GM10266 (cell line): ENCODE measurements around the gene SELENOM.
A peak's percentile ranks its signal among the peaks of the same experiment; 100 is the strongest.

Experiments
- DNase-seq: peaks from one replicate; pipeline ENCODE4 v3.0.0; 2012; ENCODE audit errors: extremely low spot score
- TF ChIP-seq, protein P1 (sequence below): IDR thresholded peaks from 2 replicates; pipeline ENCODE4 v1.5.1; 2012; ENCODE audit warnings: mild to moderate bottlenecking, low read depth; ENCODE audit not compliant: control insufficient read depth, insufficient read depth; ENCODE audit errors: missing control alignments

The SELENOM gene

DNA sequence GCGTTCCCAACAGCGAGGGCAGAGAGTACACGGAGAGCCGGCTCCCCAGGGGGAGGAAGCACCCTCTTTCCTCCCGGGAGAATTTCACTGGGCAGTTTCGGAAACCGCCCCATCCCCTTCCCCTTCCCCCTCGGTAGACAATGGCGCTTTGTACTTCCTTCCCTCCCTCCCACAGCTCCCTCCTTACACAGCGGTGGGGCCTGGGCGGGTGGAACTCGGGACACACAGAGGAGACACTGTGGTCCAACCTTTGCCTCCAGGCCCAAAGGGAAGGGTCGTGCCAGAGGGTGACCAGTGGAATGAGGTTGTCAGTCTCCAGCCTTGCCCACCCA is 21.9 kb downstream of the SELENOM start:
- DNase-seq, result no peak
- TF ChIP-seq, protein P1, sequence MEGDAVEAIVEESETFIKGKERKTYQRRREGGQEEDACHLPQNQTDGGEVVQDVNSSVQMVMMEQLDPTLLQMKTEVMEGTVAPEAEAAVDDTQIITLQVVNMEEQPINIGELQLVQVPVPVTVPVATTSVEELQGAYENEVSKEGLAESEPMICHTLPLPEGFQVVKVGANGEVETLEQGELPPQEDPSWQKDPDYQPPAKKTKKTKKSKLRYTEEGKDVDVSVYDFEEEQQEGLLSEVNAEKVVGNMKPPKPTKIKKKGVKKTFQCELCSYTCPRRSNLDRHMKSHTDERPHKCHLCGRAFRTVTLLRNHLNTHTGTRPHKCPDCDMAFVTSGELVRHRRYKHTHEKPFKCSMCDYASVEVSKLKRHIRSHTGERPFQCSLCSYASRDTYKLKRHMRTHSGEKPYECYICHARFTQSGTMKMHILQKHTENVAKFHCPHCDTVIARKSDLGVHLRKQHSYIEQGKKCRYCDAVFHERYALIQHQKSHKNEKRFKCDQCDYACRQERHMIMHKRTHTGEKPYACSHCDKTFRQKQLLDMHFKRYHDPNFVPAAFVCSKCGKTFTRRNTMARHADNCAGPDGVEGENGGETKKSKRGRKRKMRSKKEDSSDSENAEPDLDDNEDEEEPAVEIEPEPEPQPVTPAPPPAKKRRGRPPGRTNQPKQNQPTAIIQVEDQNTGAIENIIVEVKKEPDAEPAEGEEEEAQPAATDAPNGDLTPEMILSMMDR, result no peak

DNA sequence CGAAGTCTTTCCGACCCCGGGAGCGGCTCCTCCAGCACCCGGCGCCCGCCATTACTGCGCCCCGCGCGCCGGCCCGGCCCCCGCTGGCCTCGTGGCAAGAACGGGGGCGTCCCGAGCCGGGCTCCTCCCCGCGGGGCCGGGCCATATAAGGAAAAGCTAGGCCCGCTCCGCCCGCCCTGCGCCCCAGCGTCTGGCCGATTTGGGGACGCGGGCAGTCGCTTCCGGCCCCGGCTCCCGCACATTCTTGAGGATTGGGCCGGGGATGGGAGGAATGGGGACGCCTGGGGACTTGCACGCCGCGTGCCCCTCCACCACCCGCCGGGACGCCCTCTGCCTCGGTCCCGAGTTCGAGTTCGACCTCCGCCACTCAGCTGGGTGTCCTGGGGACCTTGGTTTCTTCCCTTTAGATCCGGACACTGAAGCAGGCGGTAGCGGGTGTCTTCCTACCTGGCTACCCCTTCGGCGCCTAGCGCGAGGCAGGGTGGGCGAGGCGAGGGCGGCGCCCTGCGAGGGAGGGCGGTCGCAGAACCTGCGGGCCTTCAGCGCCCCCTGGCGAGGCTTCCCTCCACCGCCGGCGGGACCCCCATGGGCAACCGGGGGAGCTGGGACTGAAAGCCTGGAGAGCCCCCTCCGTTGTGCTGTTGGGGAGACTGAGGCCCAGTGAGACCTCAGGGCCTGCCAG is 22.4 kb downstream of the SELENOM start:
- peak; percentile 97 for DNase-seq
- TF ChIP-seq, protein P1, result peak; percentile 85

DNA sequence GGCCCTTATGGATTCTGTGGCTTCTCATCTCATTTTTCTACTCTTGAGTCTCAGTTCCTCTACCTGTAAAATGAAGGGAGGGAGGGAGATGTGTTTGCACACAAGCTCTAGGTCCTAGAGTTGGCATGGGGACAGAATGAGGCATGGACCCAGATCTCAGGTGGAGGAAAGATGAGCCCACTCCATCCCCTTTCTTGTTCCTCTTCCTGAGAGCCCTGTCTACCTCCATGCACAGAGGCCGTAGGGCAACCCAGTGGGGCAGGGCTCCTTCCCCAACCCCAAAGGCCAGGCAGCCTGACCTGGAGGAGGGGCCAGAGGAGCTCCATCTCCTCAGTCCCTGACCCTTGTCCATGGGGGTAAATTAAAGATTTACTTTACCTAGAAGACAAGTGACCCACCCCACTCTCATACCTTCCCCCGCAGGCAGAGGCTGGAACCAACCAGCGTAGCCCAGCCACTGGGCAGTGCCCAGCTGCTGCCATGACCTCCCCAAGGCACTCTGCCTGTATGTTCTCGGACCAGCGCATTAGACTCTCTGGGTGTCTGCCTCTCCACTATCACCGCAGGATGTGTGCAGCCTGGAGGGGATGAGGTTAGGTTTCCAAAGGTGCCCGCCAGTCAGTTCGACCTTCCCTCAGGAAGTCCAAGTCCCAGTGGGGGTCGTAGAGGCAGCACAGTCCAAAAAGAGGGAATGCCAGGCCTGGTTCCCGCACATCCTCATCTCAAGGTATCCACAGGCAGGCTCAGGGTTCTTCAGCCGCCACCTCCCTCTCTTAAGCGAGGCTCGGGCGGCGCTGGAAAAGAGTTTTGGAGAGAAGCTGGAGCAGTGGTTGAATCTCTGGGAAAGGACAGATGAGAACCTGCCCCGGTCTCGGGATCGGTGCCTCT is 23.2 kb downstream of the SELENOM start:
- TF ChIP-seq, protein P1, result no peak
- no peak for DNase-seq

DNA sequence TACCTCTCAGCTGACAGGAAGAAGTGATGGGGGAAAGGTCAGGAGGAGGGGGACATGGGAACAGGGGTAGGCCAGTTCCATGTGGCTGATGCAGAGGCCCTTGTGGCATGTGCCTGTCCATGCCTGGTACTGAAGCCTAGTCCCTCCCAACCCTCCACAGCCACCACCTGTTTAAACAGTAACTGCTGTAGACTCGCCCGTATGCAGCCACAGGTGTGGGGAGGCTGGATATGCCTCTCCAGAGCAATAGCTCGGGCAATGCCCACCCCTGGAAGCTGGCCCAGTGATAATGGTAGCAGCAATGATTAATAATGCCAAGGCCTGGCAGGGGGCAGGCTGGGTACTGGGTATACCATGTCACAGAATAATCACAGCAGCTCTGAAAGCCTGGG is 24.0 kb downstream of the SELENOM start:
- TF ChIP-seq, protein P1, result no peak
- DNase-seq, result no peak

DNA sequence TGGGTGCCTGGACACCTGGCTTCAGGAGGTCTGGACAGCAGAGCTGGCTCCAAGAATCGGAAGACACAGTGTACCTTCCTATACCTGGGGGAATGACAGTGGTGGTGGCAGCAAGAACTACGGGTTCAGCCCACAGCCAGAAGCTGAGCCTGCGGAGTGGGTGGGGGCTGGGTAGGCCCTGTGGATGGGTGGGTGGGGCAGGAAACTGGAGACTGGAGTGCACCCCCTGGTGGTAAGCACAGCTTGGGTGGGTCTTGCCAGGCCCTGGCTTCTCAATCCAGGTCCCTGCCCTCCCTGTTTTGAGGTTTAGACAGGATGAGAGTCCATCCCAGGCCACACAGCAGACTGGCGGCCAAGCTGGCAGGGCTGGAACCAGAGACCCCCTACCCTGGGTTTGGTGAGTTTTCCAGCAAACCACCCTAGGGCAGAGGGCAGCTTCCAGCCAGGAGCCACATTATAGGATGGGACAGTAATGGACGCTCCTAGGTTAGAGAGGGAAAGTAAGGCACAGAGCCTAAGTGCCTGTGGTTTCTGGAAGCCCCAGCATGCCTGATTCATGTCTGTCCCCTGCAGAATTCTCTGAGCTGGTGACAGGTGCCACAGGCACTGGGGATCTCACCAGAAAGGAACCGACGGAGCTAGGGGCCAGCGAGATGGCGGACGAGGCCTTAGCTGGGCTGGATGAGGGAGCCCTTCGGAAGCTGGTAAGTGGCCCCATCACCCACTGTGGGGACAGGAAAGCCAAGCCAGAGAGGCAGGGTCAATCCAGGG is 24.6 kb downstream of the SELENOM start:
- no peak for DNase-seq
- TF ChIP-seq, protein P1, result peak; percentile 43

DNA sequence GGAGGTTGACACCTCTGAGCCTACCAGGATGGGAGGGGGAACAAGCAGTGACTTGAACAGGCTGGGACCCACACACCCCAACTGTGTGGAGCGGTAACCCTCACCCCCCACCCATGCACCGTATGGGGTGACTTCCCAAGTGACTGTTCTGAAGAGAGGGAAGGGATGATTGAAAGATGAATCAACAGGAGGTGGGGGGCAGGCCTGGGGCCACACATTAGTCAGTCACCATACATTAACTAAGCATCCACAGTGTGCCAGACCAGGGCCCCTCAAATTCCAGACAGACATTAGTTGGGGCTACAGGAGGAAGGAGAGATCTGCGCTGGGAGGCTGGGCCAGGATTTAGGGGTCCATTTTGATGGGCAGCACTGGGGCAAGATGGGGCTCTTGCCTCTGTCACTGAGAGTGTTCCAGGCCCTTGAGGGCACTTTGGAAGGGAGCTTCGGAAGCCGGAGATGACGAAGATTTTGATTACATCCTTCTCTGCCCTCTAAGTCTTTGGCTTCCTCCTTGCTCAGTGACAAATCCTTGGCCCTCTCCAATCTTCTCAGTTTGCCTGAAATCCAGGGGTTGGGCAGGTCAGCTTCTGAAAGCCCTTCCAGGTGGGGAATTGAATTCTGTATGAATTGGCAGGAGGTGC is 25.3 kb downstream of the SELENOM start:
- TF ChIP-seq, protein P1, result no peak
- DNase-seq, result no peak
